ENCODE results near the gene CCK. TPM values are rescaled to one million over a fixed set of nuclear protein-coding genes. Genes with fewer than 3 reads are reported as not detected.
A peak's percentile ranks its signal among the peaks of the same experiment; 100 is the strongest.

Gene CCK
- total and polyA plus RNA-seq, 3 donors from 2014 or later, result 0.69 to 3.7 (median 1.4) TPM

DNA sequence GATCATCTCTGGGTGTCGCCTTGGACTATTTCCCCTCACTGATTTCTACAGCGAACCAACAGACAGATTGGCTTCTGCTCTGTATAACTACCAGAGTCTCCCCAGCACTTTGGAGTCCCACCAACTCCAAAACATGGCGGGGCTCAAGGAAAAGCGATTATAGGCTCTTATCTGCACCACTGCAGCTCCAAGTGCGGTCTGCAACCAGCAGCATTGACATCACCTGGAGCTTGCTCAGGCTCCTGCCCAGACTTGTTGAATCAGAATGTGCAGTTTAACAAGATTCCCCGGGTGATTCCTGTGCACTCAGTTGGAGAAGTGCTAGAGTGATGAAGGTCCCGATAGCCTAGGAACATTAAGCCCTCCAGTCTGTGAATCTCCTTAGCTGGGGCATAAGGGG, 9.0 kb downstream of the CCK start:
- intact Hi-C loops (cut with DNase I; ENCODE audit: low total_unique reads), result no loop called here
- no peak for TF ChIP-seq POLR2A (IDR thresholded peaks at IDR 0.05)
- TF ChIP-seq, protein P1, sequence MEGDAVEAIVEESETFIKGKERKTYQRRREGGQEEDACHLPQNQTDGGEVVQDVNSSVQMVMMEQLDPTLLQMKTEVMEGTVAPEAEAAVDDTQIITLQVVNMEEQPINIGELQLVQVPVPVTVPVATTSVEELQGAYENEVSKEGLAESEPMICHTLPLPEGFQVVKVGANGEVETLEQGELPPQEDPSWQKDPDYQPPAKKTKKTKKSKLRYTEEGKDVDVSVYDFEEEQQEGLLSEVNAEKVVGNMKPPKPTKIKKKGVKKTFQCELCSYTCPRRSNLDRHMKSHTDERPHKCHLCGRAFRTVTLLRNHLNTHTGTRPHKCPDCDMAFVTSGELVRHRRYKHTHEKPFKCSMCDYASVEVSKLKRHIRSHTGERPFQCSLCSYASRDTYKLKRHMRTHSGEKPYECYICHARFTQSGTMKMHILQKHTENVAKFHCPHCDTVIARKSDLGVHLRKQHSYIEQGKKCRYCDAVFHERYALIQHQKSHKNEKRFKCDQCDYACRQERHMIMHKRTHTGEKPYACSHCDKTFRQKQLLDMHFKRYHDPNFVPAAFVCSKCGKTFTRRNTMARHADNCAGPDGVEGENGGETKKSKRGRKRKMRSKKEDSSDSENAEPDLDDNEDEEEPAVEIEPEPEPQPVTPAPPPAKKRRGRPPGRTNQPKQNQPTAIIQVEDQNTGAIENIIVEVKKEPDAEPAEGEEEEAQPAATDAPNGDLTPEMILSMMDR (IDR thresholded peaks at IDR 0.05), result no peak
- Histone ChIP-seq H3K27ac (no peak overlapping the region), H3K36me3 (ENCODE audit: low read depth, missing control alignments) (no peaks in the 10 kb centered on the region), H3K27me3 (no peaks in the 10 kb centered on the region), H3K4me3 (no peak overlapping the region), H3K4me1 (no peaks in the 10 kb centered on the region), H3K9me3 (no peaks in the 10 kb centered on the region)
- 75 to 76% methylated on average over 4 to 7 of the region's 7 CpGs for WGBS, 2 donors
- no peak for DNase-seq

DNA sequence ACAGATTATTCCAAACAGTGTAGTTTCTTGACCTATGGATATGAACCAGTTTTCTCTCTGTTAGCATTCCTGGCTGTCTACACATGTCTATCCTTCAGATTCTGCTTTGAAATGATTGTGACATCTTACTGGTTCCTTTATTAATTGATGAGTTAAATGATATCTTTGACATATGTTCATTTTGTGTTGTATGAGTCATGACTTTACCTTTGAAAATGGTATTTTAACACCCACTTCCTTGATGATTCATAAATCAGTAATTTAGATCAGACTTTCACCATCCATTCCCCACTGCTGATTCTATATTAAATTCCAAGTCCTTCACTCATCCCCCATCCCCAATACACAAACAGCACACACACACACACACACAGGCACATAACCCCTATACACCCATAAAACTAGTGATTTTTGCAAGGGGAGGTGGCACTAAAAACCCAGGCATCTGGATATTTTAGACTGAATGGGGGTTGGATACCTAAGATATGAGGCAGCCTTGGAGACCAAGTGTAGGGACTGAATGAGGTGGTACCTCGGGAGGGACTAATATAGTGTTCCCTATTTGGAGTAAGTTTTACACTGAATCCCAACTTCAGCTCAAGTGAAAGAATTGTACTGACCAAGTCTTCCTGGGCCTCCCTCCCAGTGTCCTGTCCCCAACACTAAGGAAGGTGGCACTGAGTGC, 9.7 kb downstream of the CCK start:
- TF ChIP-seq, protein P1 (IDR thresholded peaks at IDR 0.05), result no peak
- no peak for TF ChIP-seq POLR2A (IDR thresholded peaks at IDR 0.05)
- Histone ChIP-seq H3K27ac (no peak overlapping the region), H3K36me3 (ENCODE audit: low read depth, missing control alignments) (no peaks in the 10 kb centered on the region), H3K4me1 (no peaks in the 10 kb centered on the region), H3K9me3 (no peaks in the 10 kb centered on the region), H3K4me3 (no peak overlapping the region), H3K27me3 (no peaks in the 10 kb centered on the region)
- WGBS, 2 donors, result 91 to 100% methylated on average over 1 of the region's 1 CpG
- DNase-seq, result no peak
- intact Hi-C loops (cut with DNase I; ENCODE audit: low total_unique reads), result no loop called here

DNA sequence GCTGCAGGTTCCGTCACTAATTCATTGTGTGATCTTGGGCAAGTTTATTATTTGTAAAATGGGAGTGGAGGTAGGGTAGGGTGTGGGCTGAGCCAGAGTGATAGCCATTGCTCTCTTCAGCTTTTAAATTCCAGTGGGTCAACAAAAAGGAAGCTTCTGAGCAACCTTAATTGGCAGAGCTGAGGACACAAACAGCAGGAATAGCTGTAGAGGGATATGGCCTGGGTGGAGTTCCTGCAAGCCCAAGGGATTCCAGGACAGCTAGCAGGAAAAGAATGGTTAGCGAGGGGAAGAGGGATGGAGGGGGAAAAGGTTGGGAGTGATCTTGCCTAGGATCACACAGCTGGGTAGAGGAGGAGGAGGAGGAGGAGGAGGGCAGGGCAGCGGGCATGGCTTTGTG, 11.4 kb downstream of the CCK start:
- H3K4me3 ChIP-seq, result no peak overlapping the region
- H3K36me3 ChIP-seq (ENCODE audit: low read depth, missing control alignments), result no peaks in the 10 kb centered on the region
- H3K9me3 ChIP-seq, result no peaks in the 10 kb centered on the region
- 67% methylated on average over 3 of the region's 3 CpGs for WGBS, 2 donors
- no peak for DNase-seq
- no peaks in the 10 kb centered on the region for H3K27me3 ChIP-seq
- TF ChIP-seq, protein P1 (IDR thresholded peaks at IDR 0.05), result no peak
- TF ChIP-seq POLR2A (IDR thresholded peaks at IDR 0.05), result no peak
- intact Hi-C loops (cut with DNase I; ENCODE audit: low total_unique reads), result no loop called here
- H3K4me1 ChIP-seq, result no peaks in the 10 kb centered on the region
- no peak overlapping the region for H3K27ac ChIP-seq

DNA sequence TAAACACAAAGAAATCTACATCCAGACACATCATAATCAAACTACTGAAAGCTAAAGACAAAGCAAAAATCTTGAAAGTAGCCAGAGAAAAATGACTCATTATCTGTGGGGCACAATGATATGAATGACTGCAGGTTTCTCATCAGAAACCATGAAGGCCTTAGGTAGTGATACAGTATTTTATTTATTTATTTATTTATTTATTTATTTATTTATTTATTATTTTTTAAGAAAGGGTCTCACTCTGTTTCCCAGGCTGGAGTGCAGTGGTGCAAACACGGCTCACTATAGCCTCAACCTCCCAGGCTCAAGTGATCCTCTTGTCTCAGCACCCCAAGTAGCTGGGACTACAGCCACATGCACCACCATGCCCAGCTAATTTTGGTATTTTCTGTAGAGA, 15.2 kb downstream of the CCK start:
- H3K9me3 ChIP-seq, result no peaks in the 10 kb centered on the region
- no peak overlapping the region for H3K27ac ChIP-seq
- no peak for TF ChIP-seq POLR2A (IDR thresholded peaks at IDR 0.05)
- TF ChIP-seq, protein P1 (IDR thresholded peaks at IDR 0.05), result no peak
- H3K4me3 ChIP-seq, result no peak overlapping the region
- no peaks in the 10 kb centered on the region for H3K4me1 ChIP-seq
- intact Hi-C loops (cut with DNase I; ENCODE audit: low total_unique reads), result no loop called here
- H3K36me3 ChIP-seq (ENCODE audit: low read depth, missing control alignments), result no peaks in the 10 kb centered on the region
- 91 to 100% methylated on average over 1 of the region's 1 CpG for WGBS, 2 donors
- no peak for DNase-seq
- H3K27me3 ChIP-seq, result no peaks in the 10 kb centered on the region

DNA sequence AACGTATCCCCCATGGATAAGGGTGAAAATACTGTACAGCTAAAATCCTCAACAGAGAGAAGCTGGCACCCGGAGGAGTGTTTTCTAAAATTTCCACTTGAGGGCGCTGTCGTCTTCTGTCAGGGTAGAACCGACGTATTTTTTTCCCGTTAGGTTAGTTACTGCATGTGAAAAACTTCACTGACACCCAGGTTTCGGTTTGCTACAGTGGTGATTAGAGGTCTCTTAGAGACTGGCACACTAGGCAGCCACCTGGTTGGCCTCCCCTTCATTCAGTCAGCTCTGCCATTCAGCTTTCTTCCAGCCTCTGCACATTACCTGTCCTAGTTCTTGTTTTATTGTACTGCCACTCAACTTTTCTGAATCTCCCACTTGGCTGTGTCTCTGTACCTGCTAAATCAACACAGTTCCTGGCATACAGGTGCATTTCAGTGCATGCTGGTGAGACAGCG, 18.4 kb downstream of the CCK start:
- Histone ChIP-seq H3K9me3 (no peaks in the 10 kb centered on the region), H3K36me3 (ENCODE audit: low read depth, missing control alignments) (no peaks in the 10 kb centered on the region), H3K27me3 (no peaks in the 10 kb centered on the region), H3K4me3 (no peak overlapping the region), H3K27ac (no peak overlapping the region), H3K4me1 (no peaks in the 10 kb centered on the region)
- 8 to 9% methylated on average over 9 of the region's 9 CpGs for WGBS, 2 donors
- intact Hi-C loops (cut with DNase I; ENCODE audit: low total_unique reads), result no loop called here
- TF ChIP-seq POLR2A (IDR thresholded peaks at IDR 0.05), result no peak
- TF ChIP-seq, protein P1 (IDR thresholded peaks at IDR 0.05), result peak; percentile 50 to 66 (median 55)
- peak; percentile 77 for DNase-seq

Data from testis (tissue), 3 donors.